CD4-positive, alpha-beta T cell treated with Interleukin-15 for 1 hour (primary cell): ENCODE results near the gene LCN12.
A peak's percentile ranks its signal among the peaks of the same experiment; 100 is the strongest.

ENCODE experiments used
- DNase-seq: peaks from one replicate; pipeline ENCODE4 v3.0.0-alpha.2; 2020

Gene LCN12

GRCh38 chr9:136945333-136946227 lies 6.5 kb upstream of the LCN12 start:
- no peak for DNase-seq

- no peak for DNase-seq
These were observed 5.6 kb upstream of the LCN12 start for GRCh38 chr9:136946228-136947027.

DNA sequence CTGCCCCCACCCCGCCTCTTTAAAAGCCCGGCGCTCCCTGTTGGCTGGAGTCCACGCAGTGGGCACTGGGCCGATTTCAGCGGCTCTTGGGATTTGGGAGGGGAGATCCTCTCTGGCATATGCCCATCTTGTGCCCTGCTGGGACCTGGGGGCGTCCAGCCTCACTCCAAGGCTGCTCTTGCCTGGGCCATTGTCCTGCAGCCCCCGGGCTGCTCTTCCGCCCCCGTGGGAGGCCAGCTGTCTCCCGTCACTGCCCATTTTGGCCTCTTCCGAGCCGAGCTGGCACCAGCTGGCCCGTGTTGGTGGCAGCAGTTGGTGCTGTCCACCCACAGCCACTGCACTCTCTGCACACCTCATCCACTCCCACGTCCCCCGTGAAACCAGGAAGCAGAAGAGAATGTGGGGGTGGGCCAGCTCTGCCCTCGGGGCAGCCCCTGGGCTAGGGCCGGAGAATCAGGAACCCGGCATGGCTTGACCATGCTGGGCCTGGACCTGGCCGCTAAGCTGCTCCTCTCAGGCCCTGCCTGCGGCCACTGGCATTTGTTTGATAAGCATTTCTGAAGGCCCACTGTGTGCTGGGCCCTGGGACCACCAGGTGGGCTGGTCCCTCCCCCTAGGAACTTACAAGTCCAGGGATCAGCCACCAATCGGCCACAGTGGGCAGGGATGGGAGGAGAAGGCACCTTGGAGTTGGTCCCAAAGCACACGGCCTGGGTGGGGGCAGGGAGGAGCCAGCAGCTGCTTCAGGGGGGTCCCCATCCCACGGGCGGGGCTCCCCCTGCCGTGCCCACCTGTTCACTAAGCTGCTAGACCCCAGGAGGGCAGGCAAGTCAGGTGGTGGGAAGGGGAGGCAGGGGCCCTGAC lies 4.8 kb upstream of the LCN12 start:
- no peak for DNase-seq

DNA sequence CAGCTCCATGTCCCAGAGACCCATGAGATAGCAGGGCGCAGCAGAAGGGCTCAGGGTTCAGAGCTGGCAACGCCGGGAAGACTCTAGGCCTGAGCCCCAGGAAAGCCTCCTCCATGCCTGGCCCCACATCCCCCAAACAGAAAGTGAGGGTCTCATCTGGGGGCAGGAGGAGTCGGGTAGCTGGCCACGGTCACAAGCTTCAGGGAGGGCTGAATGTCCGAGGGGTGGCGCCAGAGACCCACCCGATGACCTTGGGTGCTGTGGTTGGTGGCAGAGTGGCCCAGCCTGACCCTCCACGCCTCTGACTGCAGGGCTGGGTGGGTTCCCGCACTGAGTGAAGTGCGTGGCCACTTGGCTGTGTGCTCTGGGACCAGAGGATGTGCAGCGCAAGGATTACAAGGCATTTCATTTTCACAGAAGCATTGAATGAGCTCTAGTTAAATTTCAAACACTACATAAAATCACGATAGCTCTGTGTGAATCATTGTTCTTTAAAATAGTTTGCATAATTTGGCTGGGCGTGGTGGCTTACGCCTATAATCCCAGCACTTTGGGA lies 4.0 kb upstream of the LCN12 start:
- no peak for DNase-seq

- no peak for DNase-seq
These were observed 2.7 kb upstream of the LCN12 start for GRCh38 chr9:136949239-136949816.

GRCh38 chr9:136949817-136950655 lies 2.0 kb upstream of the LCN12 start:
- DNase-seq, result peak; percentile 96

- DNase-seq, result no peak
These were observed 1.3 kb upstream of the LCN12 start for GRCh38 chr9:136950656-136951276.

GRCh38 chr9:136952321-136952850 lies 313 bp downstream of the LCN12 start:
- DNase-seq, result no peak

GRCh38 chr9:136952876-136953770 lies 1.1 kb downstream of the LCN12 start:
- DNase-seq, result no peak

DNA sequence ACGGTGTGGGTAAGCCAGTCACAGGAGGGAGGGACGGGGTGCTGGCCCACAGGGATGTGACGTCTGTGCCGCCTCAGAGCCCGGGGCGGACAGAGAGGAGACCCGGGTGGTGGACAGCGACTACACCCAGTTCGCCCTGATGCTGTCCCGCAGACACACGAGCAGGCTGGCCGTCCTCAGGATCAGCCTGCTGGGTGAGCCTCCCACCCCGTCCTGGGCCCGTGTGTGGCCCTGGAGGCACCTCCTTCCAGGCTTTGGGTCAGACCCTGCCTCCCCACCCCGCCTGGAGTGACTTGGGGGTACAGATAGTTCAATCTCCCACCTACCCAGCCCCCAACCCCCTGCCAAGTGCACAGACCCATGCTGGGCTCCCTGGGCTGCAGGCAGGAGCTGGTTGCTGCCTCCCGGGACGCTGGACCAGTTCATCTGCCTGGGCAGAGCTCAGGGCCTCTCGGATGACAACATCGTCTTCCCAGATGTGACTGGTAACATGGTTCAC lies 1.7 kb downstream of the LCN12 start:
- no peak for DNase-seq

DNA sequence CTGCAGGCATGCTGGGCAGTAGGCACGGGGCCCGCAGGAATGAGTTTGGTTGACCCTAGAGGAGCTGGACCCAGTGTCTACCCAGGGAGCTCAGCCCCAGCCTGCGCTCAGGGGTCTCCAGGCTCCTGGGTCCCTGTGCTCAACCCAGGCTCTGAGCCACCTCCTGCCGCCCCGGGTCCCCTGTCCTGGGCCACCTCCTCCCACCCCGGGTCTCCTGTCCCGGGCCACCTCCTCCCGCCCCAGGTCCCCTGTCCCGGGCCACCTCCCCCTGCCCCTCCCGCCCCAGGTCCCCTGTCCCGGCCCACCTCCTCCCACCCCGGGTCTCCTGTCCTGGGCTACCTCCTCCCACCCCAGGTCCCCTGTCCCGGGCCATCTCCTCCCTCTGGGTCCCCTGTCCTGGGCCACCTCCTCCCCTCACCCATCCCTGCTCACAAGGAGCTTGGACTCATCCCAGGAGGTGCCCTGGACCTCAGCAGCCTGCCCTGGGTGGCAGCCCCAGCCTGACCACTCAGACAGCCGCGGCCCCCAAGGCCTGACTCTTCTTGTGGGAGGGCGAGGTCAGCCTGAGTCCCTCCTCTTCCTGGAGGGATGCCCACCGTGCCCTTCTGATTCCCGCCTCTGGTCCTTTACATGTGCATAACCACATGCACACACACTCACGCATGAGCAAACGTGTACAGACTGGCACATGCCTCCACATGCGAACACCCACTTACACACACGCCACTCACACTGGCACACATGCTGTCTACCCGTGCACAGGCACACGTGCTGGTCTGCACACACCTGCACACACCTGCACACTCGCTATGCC lies 2.4 kb downstream of the LCN12 start:
- DNase-seq, result no peak

GRCh38 chr9:136955202-136955942 lies 3.3 kb downstream of the LCN12 start:
- DNase-seq, result no peak

- no peak for DNase-seq
These were observed 3.9 kb downstream of the LCN12 start for GRCh38 chr9:136955943-136956335.

DNA sequence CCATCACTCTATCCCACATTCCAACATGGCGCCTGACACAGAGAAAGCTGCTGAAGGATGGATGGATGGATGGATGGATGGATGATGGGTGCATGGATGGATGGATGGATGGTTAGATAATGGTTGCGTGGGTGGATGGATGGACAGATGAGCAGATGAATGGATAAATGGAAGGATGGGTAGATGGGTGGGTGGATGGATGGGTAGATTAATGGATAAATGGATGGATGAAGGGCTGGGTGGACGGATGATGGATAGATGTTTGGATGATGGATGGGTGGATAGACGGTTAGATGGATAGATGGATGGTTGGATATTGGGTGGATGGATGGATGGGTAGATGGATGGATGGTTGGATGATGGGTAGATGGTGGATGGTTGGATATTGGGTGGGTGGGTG lies 4.5 kb downstream of the LCN12 start:
- no peak for DNase-seq

GRCh38 chr9:136957461-136957860 lies 5.4 kb downstream of the LCN12 start:
- DNase-seq, result no peak

DNA sequence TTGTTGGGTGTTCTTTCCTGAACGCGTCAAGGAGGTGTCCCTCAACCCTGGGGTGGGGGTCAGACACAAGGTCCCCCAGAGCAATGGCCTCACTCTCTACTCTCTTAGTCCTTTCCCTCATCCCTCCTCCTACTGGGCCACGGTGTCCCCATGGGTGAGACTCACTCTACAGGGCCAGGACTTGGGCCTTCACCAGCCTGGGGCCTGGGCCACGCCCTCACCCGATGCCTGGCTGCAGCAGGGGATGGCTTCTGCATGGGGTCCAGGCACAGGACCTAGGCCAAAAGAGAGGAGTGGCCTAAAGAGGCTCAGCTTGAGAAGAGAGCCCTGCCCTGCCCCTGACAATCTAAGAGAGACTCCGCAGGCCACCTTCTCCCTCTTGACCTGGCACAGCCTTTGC lies 5.8 kb downstream of the LCN12 start:
- DNase-seq, result no peak

DNA sequence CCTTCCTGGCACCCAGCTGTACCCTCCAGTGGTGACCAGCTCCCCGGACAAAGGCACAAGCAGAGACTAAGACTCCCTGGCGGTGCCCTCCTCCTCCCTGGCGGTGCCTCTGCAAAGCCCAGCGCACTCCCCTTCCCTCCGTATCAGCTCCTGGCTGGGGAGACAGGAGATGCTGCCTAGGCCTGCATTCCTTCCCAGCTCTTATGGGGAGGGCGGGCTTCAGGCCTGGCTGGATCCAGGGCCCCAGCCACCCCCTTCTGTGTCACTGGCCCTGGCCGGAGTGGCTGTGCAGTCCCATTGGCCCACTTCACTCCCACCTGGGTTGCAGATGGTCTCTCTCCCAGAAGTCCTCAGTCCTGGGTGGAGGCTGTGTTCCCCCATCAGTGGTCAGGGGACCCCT lies 6.4 kb downstream of the LCN12 start:
- no peak for DNase-seq
